Right lobe of liver (tissue), 4 donors: Measurements from ENCODE around the gene USP33.

Source experiments
- CTCF ChIP-seq, 4 donors: fragments of 200-600 bp in 3 of 4; fragments of 450-650 bp in 1 of 4; IDR thresholded peaks; one replicate each; pipeline versions ENCODE4 v1.5.1 to v1.8.0; 2016 to 2022; ENCODE audit warnings: antibody characterized with exemption in 4 of 4, mild to moderate bottlenecking in 2 of 4
- POLR2A ChIP-seq: fragments of 450-650 bp; IDR thresholded peaks from one replicate; pipeline ENCODE4 v1.6.1; 2017; ENCODE audit warnings: antibody characterized with exemption, mild to moderate bottlenecking
- donor health status: DM: no; HTN: no; CAD: no.
- donor health status: DM: no; HTN: no; CAD: no.
- donor health status: DM: no; HTN: yes; CAD: no.

- TF ChIP-seq CTCF (IDR thresholded peaks at IDR 0.05) (no peak), POLR2A (no peak)
Measured at GRCh38 chr1:77802026-77802425, 42.4 kb upstream of the USP33 start.
